GM21515 (cell line): Measurements from ENCODE around the gene FAM162B.
"Not testable (repeated sequence)": the region's sequence is repeated elsewhere in the genome, so short reads cannot be mapped to it uniquely, and the experiment has no call there.

Source experiments
- ATAC-seq: cut with Tn5 transposase; IDR thresholded peaks from one replicate; pipeline ENCODE4 v1.9.1; 2021; ENCODE audit not compliant: unreplicated experiment

Gene FAM162B

DNA sequence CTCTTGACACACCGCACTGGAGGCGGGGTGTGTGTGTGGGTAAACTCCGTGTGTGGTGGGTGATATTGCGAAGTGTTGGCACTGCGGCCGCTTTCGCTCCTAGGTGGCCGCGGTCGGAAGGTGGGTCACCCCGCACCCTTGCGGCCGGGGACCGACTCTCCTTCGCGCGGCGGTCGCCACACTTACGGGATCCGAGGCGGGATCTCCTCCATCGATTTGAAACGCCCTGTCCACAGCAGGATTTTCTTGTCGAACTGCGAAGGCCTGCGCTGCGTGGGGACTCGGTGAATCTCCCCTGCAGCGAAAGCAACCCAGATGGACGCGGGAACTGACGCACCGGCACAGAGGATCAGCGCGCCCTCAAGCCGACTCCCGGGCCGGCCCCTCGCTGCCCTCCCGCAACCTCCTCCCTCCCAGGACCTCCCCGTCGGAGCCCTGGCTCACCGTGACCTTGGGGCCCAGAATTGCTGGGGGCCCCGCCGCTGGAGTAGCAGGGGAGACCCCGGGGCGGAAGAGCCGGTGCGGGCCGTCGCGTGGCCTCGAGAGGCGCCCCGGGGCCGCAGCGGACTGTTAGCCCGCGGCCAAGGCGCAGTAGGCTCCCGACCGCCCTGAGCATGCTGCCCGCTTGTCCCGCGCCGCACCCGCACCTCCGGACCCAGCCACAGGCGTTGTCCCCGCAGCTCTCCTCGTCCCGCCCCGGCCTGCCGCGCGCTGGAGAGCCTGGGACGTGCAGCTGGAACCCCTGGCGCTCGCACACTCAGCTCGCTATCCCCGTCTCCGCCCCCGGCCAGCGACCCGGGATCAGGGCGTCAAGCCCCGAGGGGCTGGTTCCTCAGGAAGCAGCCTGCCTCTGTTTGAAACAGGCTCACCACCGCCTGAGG is at the start of gene FAM162B:
Gene FAM162B (minus strand): TSS at position 759 of the 881 bp plus-strand sequence. CDS start 143 bp downstream, at position 616.
- no peak for ATAC-seq

DNA sequence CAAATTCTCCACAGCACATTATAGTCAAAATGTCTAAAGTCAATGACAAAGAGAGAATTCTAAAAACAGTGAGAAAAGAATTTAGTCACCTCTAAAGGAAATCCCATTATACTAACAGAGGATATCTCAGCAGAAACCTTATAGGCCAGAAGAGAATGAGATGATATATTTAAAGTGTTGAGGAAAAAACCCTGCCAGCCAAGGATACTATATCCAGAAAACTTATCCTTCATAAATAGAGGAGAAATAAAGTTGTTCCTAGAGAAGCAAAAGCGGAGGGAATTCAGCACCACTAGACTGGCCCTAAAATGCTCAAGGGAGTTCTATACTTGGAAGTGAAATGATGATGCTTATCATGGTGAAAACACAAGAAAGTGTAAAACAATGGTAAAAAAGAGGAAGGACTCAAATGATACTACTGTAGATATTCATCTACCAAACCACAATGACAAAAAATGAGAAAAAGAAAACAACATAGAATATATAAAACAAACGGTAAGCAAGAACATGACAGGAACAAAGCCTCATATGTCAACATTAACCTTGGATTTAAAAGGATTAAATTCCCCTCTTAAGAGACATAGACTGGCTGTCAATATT is 46.6 kb upstream of the FAM162B start:
- ATAC-seq = no peak

DNA sequence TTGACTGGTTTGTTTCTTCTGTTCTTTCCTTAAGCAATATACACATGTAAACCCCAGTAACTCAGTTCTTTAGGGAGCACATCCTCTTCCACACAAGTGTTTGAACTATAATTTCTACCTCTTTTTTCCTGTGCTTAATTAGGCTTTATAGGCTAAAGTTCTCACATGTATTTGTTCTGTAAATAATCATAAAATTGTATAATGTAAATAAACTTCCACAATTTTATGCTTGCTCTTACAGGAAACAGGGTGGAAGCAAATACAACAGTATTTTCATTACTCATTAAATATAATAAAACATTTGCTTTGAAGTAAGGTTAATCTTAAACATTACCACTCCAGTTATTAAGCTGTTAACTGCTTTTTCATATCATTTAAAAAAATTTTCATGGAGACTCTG is 36.5 kb upstream of the FAM162B start:
- no peak for ATAC-seq

DNA sequence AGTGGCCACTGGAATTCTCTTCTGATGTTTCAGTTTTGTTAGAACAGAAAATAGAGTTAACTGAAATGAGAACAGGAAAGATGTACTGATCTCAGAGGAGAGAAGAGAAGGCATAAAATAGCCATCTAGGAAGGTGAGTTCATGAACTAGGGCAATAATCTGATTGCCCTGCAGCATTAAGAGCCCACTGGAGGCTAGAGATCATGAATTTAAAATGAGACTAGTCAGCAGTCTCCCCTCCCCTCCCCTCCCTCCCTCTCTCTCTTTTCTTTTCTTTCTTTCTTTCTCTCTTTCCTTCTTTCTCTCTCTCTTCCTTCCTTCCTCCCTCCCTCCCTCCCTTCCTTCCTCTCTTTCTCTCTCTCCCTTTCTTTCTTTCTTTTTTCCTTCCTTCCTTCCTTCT is 34.4 kb upstream of the FAM162B start:
- no peak for ATAC-seq

DNA sequence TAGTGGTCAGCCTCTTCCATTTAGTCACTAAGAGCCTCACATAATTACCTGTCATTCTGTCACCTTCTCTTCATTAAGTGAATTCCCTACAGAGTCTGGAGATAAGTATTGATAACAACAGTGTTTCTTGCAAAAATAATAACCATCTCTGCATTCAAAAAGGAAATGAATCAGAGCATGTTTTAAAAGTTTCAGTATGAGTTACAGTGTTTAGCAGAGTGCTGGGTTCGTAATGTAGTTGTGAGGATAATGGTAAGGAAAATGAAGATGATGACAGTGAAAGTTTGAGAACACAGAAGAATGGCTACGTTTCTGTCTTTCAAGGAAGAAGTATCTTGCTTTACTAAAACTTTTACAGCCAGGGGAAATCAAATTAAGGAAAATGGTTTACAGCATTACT is 32.1 kb upstream of the FAM162B start:
- ATAC-seq = no peak

DNA sequence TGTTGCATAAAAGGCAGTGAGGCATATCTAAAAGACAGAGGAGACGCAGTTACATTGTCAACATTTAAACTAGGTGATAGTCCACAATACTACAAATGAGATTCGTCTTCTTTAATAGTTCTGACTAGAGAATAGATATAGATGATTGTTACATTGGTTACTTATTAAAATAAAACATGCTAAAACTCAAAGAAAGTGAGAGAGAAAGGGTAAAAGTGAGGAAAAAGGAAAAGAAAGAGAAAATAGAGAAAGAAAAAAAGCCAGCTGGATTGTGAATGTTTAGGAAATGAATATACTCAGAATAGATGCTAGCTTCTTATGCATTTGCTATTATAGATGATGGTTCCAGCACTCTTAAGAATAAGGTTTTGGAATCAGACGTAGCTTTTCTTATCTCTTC is 27.7 kb upstream of the FAM162B start:
- ATAC-seq = no peak

DNA sequence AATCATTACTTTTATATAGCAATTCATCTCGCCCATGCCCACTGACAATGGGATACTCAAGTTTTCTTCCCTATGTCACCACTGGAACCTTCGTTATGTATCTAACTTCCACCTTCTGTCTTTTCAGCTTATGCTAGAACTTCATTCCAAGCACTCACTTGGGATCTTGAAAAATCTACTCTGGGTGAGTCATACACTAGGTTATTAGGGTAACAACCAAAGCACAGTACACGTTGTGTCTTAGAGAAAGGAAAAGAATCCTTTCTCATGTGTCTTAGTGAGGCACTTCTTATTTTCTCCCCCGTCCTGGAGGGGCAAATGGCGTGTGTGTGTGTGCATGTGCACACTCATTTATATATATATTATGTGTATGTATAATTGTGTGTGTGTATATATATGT is 18.3 kb upstream of the FAM162B start:
- no peak for ATAC-seq

DNA sequence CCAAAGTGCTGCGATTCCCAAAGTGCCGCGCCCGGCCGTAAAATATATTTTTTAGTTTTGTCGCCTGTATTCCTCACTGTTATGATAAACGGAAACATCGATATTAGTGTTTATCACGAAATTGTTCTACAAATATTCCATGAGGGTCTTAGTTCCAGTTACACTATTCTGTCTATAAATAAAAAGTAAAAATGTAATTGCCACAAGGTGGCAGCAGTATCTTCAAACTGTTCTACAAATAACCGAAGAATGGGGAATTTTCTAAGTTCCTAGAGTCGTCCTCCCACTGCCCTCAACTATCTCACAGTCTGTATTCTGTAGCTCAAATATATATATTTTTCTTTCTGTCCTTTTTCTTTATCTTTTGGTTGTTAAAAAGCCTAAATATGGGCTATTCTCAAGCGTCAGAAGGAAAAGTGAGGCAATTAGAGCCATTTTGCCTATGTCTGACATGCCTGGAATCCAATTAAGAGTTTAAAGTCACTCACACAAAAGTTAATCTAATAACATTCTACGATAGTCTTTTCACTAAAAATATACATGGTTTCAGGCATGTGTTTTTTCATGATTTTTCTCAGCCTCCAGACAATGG is 14.2 kb upstream of the FAM162B start:
- no peak for ATAC-seq

DNA sequence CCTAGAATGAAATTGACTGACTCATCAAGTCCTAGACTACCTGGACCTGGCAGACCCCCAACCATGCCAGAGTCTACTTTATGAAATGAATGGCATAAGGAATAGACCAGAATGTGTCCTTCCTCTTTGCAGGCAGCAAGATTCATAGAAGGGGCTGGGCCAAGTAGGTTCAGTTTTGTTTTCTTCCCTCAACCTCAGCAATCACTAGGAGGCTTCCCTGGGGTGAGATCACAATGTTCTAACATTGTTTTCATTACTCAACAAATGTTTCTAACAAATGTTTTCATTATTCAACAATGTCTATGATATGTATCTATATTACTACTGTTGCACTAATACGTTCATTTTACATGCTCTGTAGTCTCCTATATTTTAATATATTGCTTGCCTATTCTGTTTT is 8.4 kb upstream of the FAM162B start:
- ATAC-seq = no peak

DNA sequence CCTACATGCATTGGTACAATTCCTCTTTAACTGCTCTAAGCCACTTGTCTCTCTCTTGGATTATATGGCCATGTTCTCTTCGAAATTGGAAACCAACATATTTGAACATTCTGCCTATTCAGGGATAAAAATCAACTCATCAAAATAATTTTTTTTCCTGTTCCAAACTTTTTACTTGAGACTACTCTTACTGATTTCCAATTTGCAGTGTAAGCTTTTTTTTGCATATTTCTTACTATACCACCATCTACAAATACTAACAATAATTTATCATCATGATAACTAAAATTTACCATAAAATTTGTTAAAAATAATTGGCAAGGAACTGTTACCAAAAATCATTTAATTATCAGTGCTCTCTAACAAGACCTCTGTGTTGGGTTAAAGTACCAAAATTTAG is 6.9 kb upstream of the FAM162B start:
- no peak for ATAC-seq

DNA sequence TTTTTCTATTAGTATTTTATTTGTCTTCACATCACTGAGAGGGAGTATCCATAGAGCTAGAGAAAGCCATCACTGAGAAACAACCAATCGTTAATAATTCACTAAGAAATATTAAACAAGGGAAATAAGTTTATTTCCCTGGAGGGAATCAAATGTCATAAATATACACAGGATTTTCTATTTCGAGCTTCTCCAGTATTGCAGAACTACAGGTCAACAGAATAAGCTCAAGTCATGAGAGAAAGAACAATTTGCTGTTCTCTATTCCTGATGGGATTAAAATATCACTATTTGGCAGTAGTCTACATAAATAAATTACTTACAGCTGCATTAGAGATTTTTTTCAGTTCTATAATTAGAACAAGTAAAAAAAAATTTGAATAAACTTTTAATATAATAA is 2.2 kb upstream of the FAM162B start:
- ATAC-seq = no peak

DNA sequence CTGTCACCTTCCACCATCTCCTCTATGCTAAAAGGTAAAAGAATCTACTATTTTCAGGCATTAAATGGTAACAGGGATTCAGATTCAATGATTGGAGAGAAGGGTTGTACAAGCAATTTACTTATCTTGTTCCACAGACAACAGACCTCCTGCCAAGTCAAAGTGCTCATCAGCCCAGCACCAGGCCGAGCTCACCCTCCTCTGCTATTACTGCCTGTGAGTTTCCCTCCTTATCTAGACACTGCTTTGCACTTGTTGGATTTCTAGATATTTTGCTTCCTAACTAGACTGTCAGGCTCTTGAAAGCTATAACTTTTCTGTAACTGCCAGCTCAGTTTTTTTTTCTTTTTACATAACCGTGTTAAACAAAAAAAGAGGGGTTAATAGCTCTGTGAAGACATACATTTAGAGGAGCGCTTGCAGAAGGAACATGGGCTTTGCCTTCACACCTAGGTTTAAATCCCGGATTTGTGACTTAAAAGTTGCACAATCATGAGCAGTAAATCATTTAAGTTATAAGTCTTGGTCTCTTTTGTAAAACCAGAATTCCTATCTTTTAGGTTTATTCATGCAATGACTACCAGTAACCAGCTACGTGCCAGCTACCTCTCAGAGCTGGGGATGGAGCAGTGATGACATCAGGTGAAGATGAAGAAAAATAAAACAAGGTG is 1.1 kb upstream of the FAM162B start:
- no peak for ATAC-seq

DNA sequence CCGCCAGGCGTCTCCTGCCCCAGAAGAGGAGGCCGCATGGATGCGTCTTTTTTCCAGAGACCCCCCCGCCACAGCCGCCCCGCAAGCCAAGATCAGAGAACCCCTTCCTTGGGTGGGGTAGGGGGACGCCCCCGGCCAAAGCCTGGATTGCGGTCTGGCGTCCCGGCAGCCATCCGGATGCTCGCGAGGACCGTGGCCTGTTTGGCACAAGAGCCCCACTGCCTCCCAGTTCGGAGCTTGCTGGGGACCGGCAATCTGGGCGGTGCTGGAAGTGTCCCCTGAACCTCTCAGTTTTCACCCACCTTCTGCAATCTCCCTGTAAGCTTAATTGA is 924 bp downstream of the FAM162B start:
- ATAC-seq = no peak

DNA sequence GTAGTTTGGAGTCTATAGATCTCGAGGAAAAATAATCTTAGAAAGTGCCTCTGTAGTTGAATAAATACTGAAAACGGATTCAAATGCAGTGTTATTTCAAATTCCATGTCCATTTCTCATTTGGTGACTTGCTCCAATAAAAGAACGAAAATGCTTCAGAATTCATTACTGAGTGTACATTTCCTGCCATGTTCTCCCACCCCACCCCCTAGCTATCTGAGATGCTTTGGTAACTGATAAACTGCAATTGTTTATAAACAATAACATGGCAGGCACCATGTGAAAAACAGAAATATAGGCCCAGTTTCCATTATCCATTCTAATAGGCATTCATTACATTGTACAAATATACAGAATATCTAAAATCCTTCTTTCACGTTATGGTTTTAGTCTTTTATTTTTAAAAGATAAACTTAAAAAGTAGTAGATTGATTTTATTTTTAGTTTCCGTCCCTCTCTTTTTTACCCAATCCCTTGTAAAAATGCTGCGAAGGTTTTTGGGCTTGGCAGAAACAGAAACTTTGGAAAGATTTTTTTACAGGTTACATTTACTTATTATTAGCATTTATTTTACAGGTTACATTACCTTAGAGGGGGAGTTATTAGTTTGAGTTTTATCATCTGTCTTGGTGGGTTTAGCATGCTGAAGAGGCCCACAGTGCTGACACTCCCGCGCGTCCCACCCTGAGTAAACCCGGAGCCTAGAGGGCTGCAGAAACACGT is 1.5 kb downstream of the FAM162B start:
- no peak for ATAC-seq

DNA sequence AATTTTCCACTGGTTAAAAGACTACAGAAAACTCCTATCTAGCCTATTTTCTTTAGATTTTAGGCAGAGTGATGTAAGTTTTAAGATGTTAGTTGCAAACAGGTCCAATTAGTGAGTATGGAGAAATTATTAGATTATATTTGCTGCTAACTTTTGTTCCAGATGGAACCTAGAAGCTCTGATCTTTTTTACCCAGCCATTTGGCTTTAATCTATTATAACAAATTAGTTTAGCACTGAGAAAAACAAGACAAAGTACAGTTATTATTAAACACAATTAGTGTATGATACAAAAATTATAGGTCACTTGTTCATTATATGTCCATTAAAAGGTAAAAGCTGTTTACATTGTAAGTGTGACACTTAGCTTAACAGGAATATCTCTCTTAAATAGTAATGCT is 2.5 kb downstream of the FAM162B start:
- no peak for ATAC-seq

DNA sequence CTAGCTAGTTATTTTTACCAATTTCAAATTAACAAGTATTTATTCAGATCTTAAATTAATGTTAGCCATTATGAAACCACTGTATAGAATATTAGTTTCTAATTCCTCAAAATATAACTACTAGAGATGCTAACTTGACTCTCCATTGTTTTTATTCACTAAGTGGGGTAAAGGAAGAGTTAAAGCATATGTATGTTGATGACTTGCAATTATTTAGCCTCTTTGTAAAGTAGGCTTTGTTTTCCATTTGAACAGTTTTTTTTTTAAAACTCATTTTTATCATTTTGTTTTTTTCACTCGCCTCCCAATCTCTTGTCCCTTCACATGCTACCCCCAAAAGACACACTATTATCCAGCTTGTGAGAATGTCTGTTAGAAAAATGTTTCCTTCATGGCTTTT is 3.3 kb downstream of the FAM162B start:
- no peak for ATAC-seq

DNA sequence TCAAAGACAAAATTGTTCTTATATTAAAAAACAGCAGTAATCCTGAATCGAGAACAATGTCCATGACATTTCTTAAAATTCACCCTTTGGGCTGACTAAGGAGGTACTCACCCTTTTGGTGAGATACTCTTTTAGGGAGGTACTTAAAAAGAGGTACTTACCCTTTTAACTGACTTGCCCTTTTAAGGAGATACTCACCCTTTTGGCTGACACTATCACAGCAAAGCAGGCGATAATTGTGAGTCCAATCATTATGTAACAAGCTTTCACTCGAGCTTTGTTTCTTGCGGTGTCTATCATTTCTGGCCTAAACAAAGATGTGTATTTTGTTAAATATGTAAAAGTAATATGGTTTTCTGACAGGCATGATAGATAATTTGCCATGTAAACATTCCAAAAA is 3.7 kb downstream of the FAM162B start:
- ATAC-seq = no peak

DNA sequence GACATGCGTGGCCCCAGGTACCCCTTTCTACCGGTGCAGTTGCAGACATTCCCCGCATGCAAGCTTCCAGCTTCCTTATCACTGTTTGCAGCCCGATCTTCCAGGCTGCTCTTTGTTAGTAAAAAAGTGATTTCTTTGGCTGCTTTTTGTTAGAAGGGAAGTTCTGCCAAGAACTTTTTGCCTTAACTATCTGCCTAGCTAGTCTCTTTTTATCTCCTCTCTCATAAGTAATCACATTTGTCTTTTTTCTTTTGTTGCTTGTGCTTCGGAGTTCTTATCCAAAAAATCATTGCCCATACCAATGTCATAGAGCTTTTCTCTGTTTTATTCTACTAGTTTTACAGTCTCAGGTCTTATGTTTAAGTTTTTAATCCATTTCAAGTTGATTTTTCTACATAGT is 20.3 kb downstream of the FAM162B start:
- ATAC-seq = no peak

DNA sequence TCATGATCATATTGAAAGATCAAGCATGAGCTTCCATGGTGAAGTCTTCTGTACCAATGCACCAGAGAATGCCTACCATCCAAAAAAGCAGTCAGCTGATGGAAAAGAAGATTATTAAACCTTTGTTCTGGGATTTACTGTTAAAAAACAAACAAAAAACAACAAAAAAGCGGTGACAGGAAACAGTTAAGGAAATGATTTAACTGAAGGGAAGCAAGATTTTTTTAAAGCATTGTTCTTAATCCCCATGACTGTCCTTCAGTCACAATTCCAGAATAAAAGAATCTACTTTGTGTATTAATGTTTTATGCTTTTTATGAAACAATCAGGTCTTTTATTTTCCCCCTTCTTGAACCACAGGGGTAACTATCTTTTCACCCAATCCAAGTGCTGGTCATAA is 23.9 kb downstream of the FAM162B start:
- ATAC-seq = no peak

DNA sequence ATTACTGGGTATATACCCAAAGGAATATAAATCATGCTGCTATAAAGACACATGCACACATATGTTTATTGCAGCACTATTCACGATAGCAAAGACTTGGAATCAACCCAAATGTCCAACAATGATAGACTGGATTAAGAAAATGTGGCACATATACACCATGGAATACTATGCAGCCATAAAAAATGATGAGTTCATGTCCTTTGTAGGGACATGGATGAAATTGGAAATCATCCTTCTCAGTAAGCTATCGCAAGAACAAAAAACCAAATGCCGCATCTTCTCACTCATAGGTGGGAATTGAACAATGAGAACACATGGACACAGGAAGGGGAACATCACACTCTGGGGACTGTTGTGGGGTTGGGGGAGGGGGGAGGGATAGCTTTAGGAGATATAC is 25.0 kb downstream of the FAM162B start:
- not testable (repeated sequence) for ATAC-seq

DNA sequence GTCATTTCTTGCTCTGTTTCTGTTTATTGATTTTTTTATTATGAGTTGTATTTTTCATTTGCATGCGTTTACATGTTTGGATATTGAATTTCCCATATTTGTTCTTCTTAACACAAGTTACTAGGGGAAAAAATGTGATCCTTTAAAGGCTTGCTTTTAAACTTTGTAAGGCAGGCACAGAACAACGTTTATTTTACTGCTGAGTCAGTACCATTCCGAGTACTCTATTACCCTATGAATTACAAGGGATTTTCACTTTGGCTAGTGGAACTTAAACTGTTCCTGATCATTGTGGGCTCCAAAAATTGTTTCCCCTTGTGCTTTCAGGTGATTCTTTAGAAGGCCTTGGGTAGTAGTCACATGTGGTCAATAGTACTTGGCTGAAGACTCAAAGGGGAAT is 28.5 kb downstream of the FAM162B start:
- no peak for ATAC-seq
